IPS DF 4.7 (cell line): ENCODE measurements around the gene LMNA.
"Not testable (repeated sequence)": the region's sequence is repeated elsewhere in the genome, so short reads cannot be mapped to it uniquely, and the experiment has no call there.

ENCODE experiments used
- DNase-seq: peaks from one replicate; pipeline ENCODE4 v3.0.0-alpha.2; 2013; ENCODE audit warnings: low spot score; ENCODE audit errors: extremely low read depth

Gene LMNA

GRCh38 chr1:156114101-156114918 lies at the start of gene LMNA:
Gene LMNA (plus strand): TSS chr1:156114711. CDS start chr1:156114919, 208 bp downstream.
- DNase-seq: no peak

DNA sequence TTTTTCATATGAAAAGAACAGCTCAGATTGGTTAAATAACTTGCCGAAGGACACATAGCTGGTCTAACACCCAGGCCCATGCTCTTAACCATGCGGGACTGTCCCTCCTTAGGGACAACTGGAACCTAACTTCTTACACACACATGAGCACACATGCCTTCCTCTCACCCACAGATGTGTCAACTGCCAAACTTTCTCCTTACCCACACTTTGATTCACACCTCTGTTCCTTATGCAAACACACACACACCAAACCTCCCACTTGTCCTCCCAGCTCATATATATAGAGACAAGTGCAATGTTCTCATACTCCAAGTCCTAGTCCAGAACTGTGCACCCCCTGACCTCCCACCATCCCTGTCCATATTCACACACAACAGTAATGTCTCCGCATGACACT lies 49.3 kb upstream of the LMNA start:
- no peak for DNase-seq

DNA sequence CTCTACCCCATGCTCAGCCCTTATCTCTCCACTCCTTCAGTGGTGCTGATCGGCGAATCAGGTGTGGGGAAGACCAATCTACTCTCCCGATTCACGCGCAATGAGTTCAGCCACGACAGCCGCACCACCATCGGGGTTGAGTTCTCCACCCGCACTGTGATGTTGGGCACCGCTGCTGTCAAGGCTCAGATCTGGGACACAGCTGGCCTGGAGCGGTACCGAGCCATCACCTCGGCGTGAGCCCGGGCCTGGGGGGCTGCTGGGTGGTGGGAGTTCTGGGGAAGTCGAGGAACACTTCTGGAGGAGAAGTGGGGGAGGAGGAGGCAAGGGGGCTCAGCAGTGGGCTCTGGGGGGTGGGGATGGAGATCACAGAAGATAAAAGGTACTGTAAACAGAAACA lies 48.6 kb upstream of the LMNA start:
- DNase-seq: no peak

DNA sequence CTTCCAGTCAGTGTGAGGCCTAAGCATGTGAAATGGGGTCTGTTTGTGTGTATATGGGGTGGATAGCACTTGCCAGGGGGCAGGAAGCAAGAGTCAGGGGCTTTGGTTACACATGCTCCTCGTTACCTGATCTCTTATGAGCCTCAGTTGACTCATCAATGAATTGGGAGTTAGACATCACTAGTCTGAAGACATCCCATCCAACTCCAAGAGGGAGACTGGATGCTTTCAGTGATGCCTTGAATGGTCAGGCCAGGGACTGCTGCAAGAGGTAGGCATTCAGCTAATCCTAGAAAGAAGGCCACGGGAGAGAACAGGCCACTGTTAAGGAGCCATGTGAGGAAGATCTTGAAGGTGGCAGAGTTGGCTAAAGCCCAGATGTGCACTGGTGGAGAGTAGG lies 47.2 kb upstream of the LMNA start:
- DNase-seq: no peak

- DNase-seq: no peak
These were observed 44.7 kb upstream of the LMNA start for GRCh38 chr1:156069490-156070455.

- no peak for DNase-seq
These were observed 44.0 kb upstream of the LMNA start for GRCh38 chr1:156070548-156070947.

DNA sequence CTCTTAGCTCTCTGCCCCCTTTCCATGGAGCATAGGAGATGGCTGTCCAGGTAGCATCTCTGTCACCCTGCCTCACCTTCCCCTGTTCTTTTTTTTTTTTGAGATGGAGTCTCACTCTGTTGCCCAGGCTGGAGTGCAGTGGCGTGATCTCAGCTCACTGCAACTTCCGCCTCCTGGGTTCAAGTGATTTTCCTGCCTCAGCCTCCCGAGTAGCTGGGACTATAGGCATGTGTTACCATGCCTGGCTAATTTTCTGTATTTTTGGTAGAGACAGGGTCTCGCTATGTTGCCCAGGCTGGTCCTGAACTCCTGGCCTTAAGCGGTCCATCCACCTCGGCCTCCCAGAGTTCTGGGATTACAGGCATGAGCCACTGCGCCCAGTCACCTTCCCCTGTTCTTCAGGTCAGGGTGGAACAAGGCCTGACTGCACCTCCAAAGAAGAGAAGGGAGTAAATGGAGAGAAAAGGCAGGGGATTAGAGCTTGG lies 43.1 kb upstream of the LMNA start:
- DNase-seq: not testable (repeated sequence)

GRCh38 chr1:156072251-156072650 lies 42.3 kb upstream of the LMNA start:
- DNase-seq: no peak

- DNase-seq: no peak
These were observed 41.3 kb upstream of the LMNA start for GRCh38 chr1:156073110-156073687.

DNA sequence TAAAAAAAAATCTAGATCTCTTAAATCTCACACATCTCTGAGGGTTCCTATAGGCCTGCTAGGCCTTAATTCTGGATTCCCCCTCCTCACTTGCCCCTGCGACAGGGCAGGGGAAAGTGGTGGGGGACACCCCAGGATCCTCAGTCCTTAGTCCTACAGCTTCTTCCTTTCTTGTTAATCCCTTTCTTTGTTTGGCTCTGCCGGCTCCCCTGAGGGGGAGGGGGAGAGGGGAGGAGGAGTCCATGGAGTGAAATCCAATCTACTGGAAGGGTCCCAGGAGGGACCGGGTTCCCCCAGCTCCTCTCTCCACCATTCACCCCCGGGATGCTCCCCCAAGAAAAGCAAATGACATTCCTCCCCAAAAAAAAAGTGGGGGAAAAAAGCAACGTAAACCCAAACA lies 40.8 kb upstream of the LMNA start:
- DNase-seq: no peak

DNA sequence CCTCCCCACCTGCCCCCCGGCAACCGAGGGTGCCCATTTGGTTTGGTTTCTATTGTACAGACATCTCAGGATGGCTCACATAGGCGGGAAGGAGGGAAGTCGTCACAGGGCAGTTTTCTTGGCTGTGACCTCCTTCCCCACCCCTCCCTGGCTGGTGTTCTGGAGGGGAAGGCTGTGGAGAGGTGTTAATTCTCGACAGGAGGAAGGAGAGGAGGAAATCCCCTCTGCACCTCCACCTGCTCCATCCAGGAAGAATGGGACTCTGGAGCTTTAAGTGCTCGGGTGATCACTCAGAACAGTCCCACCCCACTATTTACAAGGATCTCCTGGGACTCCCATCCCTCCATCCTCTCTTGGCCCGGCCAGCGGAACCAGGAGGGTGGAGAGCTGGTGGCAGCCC lies 39.9 kb upstream of the LMNA start:
- DNase-seq: no peak

DNA sequence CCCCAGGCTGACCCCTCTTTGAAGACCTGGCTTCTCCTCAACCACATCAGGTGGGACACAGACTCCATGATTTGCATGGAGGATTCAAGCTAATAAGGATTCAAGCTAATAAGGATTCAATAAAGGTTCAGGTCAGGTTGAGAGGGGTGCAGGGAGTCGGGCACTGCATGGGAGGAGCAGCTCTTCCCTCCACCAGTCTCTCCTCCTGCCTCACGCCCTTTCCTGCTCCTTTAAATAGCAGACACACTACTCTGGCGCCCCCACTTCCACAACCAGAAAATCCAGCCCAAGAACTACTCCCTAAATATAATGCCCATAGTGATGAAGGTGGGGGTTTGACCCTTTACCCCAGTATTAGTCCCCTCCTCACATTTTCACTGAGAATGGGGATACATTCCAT lies 39.3 kb upstream of the LMNA start:
- DNase-seq: no peak

DNA sequence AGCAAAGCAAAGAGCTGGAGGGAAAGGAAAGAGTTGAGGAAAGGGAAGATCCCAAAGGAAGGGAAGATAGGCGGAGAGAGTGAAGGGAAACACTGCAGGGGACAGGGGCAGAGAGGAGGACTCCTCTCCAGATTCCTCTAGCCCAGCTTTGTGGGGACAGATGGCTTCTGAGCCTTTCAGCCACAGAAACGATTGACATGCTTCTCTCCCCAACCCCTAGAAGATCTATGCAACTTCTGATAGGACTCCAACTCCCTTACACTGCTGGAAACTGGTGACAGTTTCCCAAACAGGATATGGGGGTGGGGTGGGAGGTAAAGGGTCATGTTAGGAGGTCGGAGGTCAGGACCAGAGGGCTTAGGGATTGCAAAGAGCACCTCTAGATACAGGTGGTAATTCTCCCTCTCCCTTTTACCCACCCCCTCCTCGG lies 38.7 kb upstream of the LMNA start:
- no peak for DNase-seq

- no peak for DNase-seq
These were observed 37.7 kb upstream of the LMNA start for GRCh38 chr1:156076609-156077429.

DNA sequence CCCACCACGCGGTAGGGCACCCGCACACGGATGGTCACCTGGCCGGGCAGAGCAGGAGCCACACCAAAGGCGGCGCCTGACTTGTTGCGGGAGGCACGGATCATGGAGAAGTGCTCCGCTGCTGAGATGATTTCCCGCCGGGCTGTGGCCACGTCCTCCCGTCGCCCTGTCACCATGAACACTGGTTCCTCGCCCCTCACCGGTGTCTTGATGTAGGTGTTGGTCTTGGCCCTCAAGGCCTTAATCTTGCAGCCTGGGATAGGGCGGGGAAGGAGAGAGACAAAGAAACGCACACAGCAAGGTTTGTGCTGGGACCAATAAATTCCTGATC lies 37.1 kb upstream of the LMNA start:
- no peak for DNase-seq

DNA sequence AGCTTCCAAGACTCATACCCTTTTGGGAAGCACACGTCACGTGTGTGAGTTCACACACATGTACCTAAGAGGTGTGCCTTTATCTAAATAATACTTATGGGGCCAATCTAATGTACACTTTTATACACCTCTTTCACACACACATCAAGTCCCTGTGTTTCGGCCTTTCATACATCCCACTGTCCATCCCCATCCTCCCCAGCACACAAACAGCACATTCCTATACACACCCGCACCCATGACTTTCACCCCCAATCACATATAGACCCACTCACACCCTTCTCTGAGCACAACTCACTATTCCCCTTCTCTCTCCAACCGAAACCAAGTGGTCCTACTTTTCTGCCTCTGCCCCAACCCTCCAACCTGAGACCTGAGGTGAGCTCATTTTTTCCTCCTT lies 35.8 kb upstream of the LMNA start:
- no peak for DNase-seq

- DNase-seq: no peak
These were observed 34.7 kb upstream of the LMNA start for GRCh38 chr1:156079762-156080161.

DNA sequence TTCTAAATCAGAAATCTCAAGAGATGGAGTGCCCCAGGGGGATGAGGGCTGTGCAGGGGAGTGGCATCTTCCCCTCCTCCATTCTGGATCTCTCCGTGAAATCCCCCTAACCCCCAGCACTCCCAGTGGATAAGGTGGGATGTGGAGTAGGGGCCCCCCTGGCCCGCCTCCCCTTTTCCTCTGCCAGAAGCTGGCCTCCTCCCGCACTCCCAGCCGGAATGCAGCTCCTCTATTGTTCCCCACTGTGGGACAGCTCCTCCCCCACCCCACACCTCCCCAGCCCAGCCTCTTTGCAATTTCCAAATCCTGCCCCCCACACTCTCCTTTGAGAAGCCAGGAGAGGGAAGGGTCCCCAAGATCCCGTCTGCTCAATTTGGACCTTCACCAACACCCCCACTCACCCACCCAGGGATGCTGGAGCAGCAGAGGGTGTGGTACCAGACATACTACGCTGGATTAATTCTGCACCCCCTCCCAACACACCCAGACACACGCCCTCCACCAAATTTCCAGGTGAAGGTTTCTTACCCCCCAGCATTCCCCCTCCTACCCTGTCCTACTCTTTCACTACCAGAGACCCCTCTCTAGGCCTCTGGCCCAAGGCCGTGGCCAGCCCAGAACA lies 34.2 kb upstream of the LMNA start:
- DNase-seq: no peak

DNA sequence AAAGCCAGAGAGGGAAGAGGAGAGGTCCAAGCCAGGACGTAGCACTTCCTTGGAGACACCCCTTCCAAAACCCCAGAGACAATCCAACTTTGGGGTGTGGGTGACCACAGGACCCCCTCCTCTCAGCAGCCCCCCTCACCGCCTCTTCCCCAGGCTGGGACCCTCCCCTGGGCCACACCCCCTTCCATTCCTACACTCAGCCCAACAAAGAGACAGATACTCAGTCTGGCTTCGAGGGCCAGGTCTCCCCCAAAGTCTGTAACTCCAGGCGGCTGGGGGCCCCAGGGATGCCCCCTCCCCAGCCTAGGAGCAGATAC lies 33.7 kb upstream of the LMNA start:
- DNase-seq: no peak

DNA sequence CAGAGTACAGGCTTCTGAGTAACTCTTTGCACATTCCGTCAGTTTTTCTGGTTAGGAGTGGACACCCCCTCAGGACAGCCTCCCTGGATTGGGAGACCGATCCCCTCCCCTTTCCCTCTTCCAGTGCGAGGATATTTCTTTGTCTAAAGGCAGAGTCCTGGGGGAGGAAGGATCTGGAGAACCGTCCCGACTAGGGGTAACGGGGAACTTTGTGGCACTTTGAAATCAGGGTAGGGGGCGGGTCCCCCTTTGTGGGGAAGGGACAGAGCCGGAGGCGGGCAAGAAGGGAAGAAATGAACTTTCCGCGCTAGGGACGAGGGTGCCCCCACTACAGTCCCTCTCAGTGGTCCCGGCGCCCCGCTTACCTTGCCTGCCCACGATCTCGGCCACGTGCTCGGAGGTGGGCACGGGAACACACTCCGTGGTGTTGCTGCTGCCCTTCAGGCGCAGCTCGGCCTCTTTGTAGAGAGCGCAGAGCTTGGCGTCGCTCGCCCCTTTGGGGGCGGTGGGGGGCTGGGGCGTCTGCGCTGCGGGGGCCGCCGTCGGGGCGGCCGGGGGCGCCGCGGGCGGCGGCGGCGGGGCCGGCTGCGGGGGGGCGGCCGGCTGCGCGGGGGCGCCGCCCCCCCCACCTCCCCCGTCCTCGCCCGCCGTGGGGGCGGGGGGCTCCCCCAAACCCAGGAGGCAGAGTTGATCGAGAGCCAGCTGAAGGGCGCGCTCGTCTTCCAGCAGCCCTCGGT lies 33.2 kb upstream of the LMNA start:
- no peak for DNase-seq
